ENCODE measurements around the gene EHD4.

EHD4 gene

DNA sequence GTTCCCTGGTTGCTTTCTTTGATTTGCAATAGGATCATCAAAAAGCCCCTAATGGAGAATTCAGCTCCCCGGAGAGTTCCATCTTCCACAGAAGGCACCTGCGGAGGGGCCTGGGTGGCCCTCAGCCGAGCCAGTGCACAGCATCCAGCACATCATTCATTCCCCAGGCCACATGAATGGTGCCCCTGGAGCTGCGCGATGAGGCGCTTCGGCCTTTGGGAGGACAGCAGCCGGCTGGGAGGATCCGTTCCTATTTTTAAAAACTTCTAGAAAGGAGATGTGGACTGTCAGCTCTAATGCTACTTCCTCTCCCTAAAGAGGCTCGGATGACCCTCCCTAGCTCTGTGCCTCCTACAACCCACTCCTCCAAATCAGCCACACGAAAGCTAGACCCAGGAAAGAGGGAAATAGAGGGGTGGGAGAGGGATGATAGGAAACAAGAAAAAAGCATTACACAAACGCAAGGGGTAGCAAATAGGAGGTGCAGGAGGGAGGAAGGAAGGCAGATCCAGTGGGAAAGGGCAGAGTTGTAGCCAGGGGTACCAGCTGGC lies 20.3 kb downstream of the EHD4 start:
- no peak overlapping the region for H3K4me3 ChIP-seq (ENCODE audit: low read depth, low read length)
- H3K36me3 ChIP-seq (ENCODE audit: control insufficient read depth, insufficient read depth, low read length) = peaks cover 37% of the 10 kb centered on the region
- H3K27ac ChIP-seq (ENCODE audit: low read depth, low read length) = no peak overlapping the region
- no peaks in the 10 kb centered on the region for H3K27me3 ChIP-seq (ENCODE audit: control insufficient read depth, insufficient read depth, low read length)
- no peak overlapping the region for H3K9ac ChIP-seq (ENCODE audit: low read depth, low read length)
- no peaks in the 10 kb centered on the region for H3K9me3 ChIP-seq (ENCODE audit: control insufficient read depth, insufficient read depth, low read length)
- peaks cover 9% of the 10 kb centered on the region; the same call in 1 of the 2 replicates for H3K4me1 ChIP-seq (ENCODE audit: control insufficient read depth, insufficient read depth, low read length)

DNA sequence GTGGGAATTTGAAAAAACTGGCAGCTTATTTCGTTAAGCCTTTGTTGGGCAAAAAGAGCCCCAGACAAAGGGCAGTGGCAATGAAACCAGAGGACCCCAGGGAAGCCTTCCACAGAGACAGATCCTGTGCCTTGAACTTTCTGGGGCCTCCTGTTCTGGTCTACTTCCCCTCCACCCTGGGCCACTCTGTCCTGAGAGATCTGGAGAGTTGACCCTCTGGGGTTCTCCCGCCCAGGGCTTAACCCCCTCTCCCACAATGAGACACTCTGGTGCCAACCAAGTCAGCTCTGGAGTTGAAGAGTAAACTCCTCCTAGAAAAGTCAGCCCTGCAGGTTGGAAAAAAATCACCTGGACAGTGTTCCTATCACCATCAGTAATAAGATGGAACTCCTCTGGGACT lies 20.8 kb downstream of the EHD4 start:
- Histone ChIP-seq H3K4me1 (ENCODE audit: control insufficient read depth, insufficient read depth, low read length) (peaks cover 9% of the 10 kb centered on the region; the same call in 1 of the 2 replicates), H3K4me3 (ENCODE audit: low read depth, low read length) (no peak overlapping the region), H3K27me3 (ENCODE audit: control insufficient read depth, insufficient read depth, low read length) (no peaks in the 10 kb centered on the region), H3K9ac (ENCODE audit: low read depth, low read length) (no peak overlapping the region), H3K27ac (ENCODE audit: low read depth, low read length) (no peak overlapping the region), H3K9me3 (ENCODE audit: control insufficient read depth, insufficient read depth, low read length) (no peaks in the 10 kb centered on the region), H3K36me3 (ENCODE audit: control insufficient read depth, insufficient read depth, low read length) (peaks cover 40% of the 10 kb centered on the region)

DNA sequence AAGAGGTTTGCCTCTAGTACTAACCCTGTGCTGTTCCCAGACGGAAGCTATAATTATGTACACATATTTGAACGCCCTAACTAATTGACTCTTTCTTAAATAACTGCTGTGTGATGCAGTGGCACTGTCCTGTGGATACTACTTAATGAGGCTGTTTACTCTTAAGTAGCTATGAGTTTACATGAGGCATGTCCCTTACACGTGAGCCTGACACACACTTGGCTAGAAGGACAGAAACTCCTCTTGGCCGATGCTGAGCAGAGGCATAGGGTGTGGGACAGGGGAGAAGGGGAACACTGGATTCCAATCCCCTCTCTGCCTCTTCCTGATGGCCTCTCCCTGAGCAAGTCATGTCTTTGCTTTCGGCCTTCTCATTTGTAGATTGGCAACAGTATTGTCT lies 21.9 kb downstream of the EHD4 start:
- Histone ChIP-seq H3K9me3 (ENCODE audit: control insufficient read depth, insufficient read depth, low read length) (no peaks in the 10 kb centered on the region), H3K4me1 (ENCODE audit: control insufficient read depth, insufficient read depth, low read length) (peaks cover 9% of the 10 kb centered on the region; the same call in 1 of the 2 replicates), H3K4me3 (ENCODE audit: low read depth, low read length) (no peak overlapping the region), H3K9ac (ENCODE audit: low read depth, low read length) (no peak overlapping the region), H3K27ac (ENCODE audit: low read depth, low read length) (peak overlapping the region; percentile 31), H3K36me3 (ENCODE audit: control insufficient read depth, insufficient read depth, low read length) (peaks cover 45% of the 10 kb centered on the region), H3K27me3 (ENCODE audit: control insufficient read depth, insufficient read depth, low read length) (no peaks in the 10 kb centered on the region)

- Histone ChIP-seq H3K9me3 (ENCODE audit: control insufficient read depth, insufficient read depth, low read length) (no peaks in the 10 kb centered on the region), H3K27me3 (ENCODE audit: control insufficient read depth, insufficient read depth, low read length) (no peaks in the 10 kb centered on the region), H3K27ac (ENCODE audit: low read depth, low read length) (peak overlapping the region; percentile 31), H3K4me1 (ENCODE audit: control insufficient read depth, insufficient read depth, low read length) (peaks cover 9% of the 10 kb centered on the region; the same call in 1 of the 2 replicates), H3K36me3 (ENCODE audit: control insufficient read depth, insufficient read depth, low read length) (peaks cover 45% of the 10 kb centered on the region), H3K4me3 (ENCODE audit: low read depth, low read length) (no peak overlapping the region), H3K9ac (ENCODE audit: low read depth, low read length) (no peak overlapping the region)
Measured at GRCh38 chr15:41950127-41950483, 22.3 kb downstream of the EHD4 start.

GRCh38 chr15:41949401-41950126 lies 22.8 kb downstream of the EHD4 start:
- no peak overlapping the region for H3K4me3 ChIP-seq (ENCODE audit: low read depth, low read length)
- H3K9me3 ChIP-seq (ENCODE audit: control insufficient read depth, insufficient read depth, low read length) = no peaks in the 10 kb centered on the region
- no peak overlapping the region for H3K9ac ChIP-seq (ENCODE audit: low read depth, low read length)
- H3K27me3 ChIP-seq (ENCODE audit: control insufficient read depth, insufficient read depth, low read length) = no peaks in the 10 kb centered on the region
- H3K4me1 ChIP-seq (ENCODE audit: control insufficient read depth, insufficient read depth, low read length) = peaks cover 9% of the 10 kb centered on the region; the same call in 1 of the 2 replicates
- H3K27ac ChIP-seq (ENCODE audit: low read depth, low read length) = peak overlapping the region; percentile 31
- peaks cover 47% of the 10 kb centered on the region for H3K36me3 ChIP-seq (ENCODE audit: control insufficient read depth, insufficient read depth, low read length)

GRCh38 chr15:41948490-41948889 lies 23.9 kb downstream of the EHD4 start:
- H3K27me3 ChIP-seq (ENCODE audit: control insufficient read depth, insufficient read depth, low read length) = no peaks in the 10 kb centered on the region
- H3K4me3 ChIP-seq (ENCODE audit: low read depth, low read length) = no peak overlapping the region
- peaks cover 11% of the 10 kb centered on the region for H3K4me1 ChIP-seq (ENCODE audit: control insufficient read depth, insufficient read depth, low read length)
- H3K9ac ChIP-seq (ENCODE audit: low read depth, low read length) = no peak overlapping the region
- H3K9me3 ChIP-seq (ENCODE audit: control insufficient read depth, insufficient read depth, low read length) = no peaks in the 10 kb centered on the region
- peaks cover 40% of the 10 kb centered on the region for H3K36me3 ChIP-seq (ENCODE audit: control insufficient read depth, insufficient read depth, low read length)
- no peak overlapping the region for H3K27ac ChIP-seq (ENCODE audit: low read depth, low read length)

GRCh38 chr15:41946970-41947369 lies 25.4 kb downstream of the EHD4 start:
- H3K27me3 ChIP-seq (ENCODE audit: control insufficient read depth, insufficient read depth, low read length) = no peaks in the 10 kb centered on the region
- no peak overlapping the region for H3K27ac ChIP-seq (ENCODE audit: low read depth, low read length)
- no peak overlapping the region for H3K9ac ChIP-seq (ENCODE audit: low read depth, low read length)
- H3K4me3 ChIP-seq (ENCODE audit: low read depth, low read length) = no peak overlapping the region
- no peaks in the 10 kb centered on the region for H3K9me3 ChIP-seq (ENCODE audit: control insufficient read depth, insufficient read depth, low read length)
- H3K4me1 ChIP-seq (ENCODE audit: control insufficient read depth, insufficient read depth, low read length) = peaks cover 11% of the 10 kb centered on the region
- H3K36me3 ChIP-seq (ENCODE audit: control insufficient read depth, insufficient read depth, low read length) = peaks cover 34% of the 10 kb centered on the region

GRCh38 chr15:41945731-41946130 lies 26.6 kb downstream of the EHD4 start:
- no peak overlapping the region for H3K27ac ChIP-seq (ENCODE audit: low read depth, low read length)

GRCh38 chr15:41945221-41945620 lies 27.1 kb downstream of the EHD4 start:
- peaks cover 11% of the 10 kb centered on the region for H3K4me1 ChIP-seq (ENCODE audit: control insufficient read depth, insufficient read depth, low read length)
- H3K4me3 ChIP-seq (ENCODE audit: low read depth, low read length) = no peak overlapping the region
- H3K9ac ChIP-seq (ENCODE audit: low read depth, low read length) = no peak overlapping the region
- H3K27me3 ChIP-seq (ENCODE audit: control insufficient read depth, insufficient read depth, low read length) = no peaks in the 10 kb centered on the region
- H3K36me3 ChIP-seq (ENCODE audit: control insufficient read depth, insufficient read depth, low read length) = peaks cover 34% of the 10 kb centered on the region
- H3K9me3 ChIP-seq (ENCODE audit: control insufficient read depth, insufficient read depth, low read length) = no peaks in the 10 kb centered on the region
- no peak overlapping the region for H3K27ac ChIP-seq (ENCODE audit: low read depth, low read length)

More at GRCh38 chr15:41945731-41946130, 26.6 kb downstream of the EHD4 start:
- no peaks in the 10 kb centered on the region for H3K27me3 ChIP-seq (ENCODE audit: control insufficient read depth, insufficient read depth, low read length)
- H3K36me3 ChIP-seq (ENCODE audit: control insufficient read depth, insufficient read depth, low read length) = peaks cover 33% of the 10 kb centered on the region
- H3K4me1 ChIP-seq (ENCODE audit: control insufficient read depth, insufficient read depth, low read length) = peaks cover 15% of the 10 kb centered on the region
- H3K9me3 ChIP-seq (ENCODE audit: control insufficient read depth, insufficient read depth, low read length) = no peaks in the 10 kb centered on the region
- H3K9ac ChIP-seq (ENCODE audit: low read depth, low read length) = no peak overlapping the region
- no peak overlapping the region for H3K4me3 ChIP-seq (ENCODE audit: low read depth, low read length)

DNA sequence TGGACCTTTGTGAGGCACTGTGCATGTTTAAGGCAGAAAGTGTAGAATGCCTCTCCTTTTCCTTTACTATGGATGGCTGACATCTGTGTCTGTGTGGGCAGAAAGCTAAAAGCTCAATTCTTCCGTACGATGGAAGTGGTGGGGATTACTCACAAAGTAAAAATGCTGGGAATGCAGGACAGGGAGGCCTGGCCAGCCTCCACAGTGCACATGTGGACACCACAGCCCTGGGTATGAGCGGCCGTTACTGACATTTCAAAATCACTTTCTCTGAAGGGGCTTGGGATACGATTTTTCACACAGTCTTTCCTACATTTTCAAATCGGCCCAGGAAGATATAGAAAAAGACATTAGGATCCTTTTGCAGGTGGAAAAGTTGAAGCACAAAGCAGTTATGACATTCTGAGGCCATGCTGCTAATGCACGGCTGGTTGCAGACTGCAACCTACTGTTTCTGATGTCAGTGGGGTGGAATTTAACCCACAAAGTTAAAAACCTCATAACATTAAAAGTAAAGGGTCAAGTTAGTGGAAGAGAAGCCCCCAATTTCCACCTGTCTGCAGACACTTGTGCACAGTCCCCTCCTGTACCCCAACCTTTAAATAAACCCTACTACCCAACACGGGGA lies 27.9 kb downstream of the EHD4 start:
- Histone ChIP-seq H3K27me3 (ENCODE audit: control insufficient read depth, insufficient read depth, low read length) (no peaks in the 10 kb centered on the region), H3K9me3 (ENCODE audit: control insufficient read depth, insufficient read depth, low read length) (no peaks in the 10 kb centered on the region), H3K4me3 (ENCODE audit: low read depth, low read length) (no peak overlapping the region), H3K36me3 (ENCODE audit: control insufficient read depth, insufficient read depth, low read length) (peaks cover 40% of the 10 kb centered on the region), H3K9ac (ENCODE audit: low read depth, low read length) (0 out of 2 replicates have a peak overlapping the region, but pooled peaks have one; percentile 14), H3K4me1 (ENCODE audit: control insufficient read depth, insufficient read depth, low read length) (peaks cover 7% of the 10 kb centered on the region), H3K27ac (ENCODE audit: low read depth, low read length) (peak overlapping the region; percentile 42)
